K562 (cell line): ENCODE results near the gene PLEKHM3. TPM values are rescaled to one million over a fixed set of nuclear protein-coding genes. Genes with fewer than 3 reads are reported as not detected.

Experiments
- ATAC-seq: fragments of 200-7000 bp; cut with Tn5 transposase; 3 replicates; pipeline ENCODE4 v1.9.1; 2020; ENCODE audit warnings: moderate library complexity
- BruUV-seq: library from RNA; stranded (reverse); fragments of 400-500 nt; replicated peaks from 2 replicates; lab custom pipeline; 2021; lab: Mats Ljungman, UMichigan
- CTCF ChIA-PET: fragments of 300-600 bp; formaldehyde crosslinking; extraction: SDS; loops from one replicate; lab custom pipeline; 2021; ENCODE audit warnings: low intra/inter-chr PET ratio; lab: Yijun Ruan, JAX
- POLR2A ChIA-PET: fragments of 300-600, 350-650 bp; sonication (Branson Sonifier 250); formaldehyde crosslinking; extraction: SDS; loops from one replicate; lab custom pipeline; 2021; ENCODE audit warnings: antibody characterized with exemption, inconsistent platforms; lab: Yijun Ruan, JAX
- DNase-seq, 4 experiments: peaks; one replicate each; pipeline versions ENCODE4 v3.0.0 to v3.0.0-alpha.2; 2011 to 2018; ENCODE audit warnings: low spot score in 3 of 4, mixed read lengths in 3 of 4; ENCODE audit errors: extremely low read depth in 1 of 4
- FAIRE-seq: peaks from 2 replicates; lab custom pipeline; 2011; peaks lifted over from hg19 to GRCh38; lab: Jason Lieb, UNC
- H2AFZ ChIP-seq: 2 replicates; pipeline ENCODE4 v1.6.0; 2011; ENCODE audit warnings: low read depth, low read length, control low read depth, inconsistent platforms
- H3K27ac ChIP-seq: fragments of 200-600 bp; 3 replicates; pipeline ENCODE4 v1.8.0; 2011; ENCODE audit warnings: low read depth, mild to moderate bottlenecking, control low read depth, inconsistent platforms, low read length, moderate library complexity, mixed read lengths; ENCODE audit errors: extremely low read depth
- H3K27me3 ChIP-seq, 2 experiments: fragments of 300-600 bp in 1 of 2; 2 replicates in 1 of 2; 3 replicates in 1 of 2; pipeline versions ENCODE4 v1.6.0 to v1.8.0; 2011; ENCODE audit warnings: inconsistent platforms in 2 of 2, low read length in 2 of 2, mild to moderate bottlenecking in 1 of 2, mixed read lengths in 1 of 2, moderate library complexity in 1 of 2; ENCODE audit not compliant: control insufficient read depth in 2 of 2, insufficient read depth in 2 of 2
- H3K36me3 ChIP-seq: fragments of 300-600 bp; 3 replicates; pipeline ENCODE4 v1.8.0; 2011; ENCODE audit warnings: mild to moderate bottlenecking, low read length, inconsistent platforms; ENCODE audit not compliant: control insufficient read depth, insufficient read depth
- H3K4me1 ChIP-seq, 2 experiments: fragments of 200-600 bp in 1 of 2; replicated peaks in 1 of 2; 2 replicates in 1 of 2; 3 replicates in 1 of 2; pipeline versions ENCODE4 v1.5.1 to v1.8.0; 2011; ENCODE audit warnings: inconsistent platforms in 2 of 2, low read length in 2 of 2, mild to moderate bottlenecking in 1 of 2, mixed read lengths in 1 of 2, moderate library complexity in 1 of 2; ENCODE audit not compliant: control insufficient read depth in 2 of 2, insufficient read depth in 2 of 2
- H3K4me2 ChIP-seq: 2 replicates; pipeline ENCODE4 v1.6.1; 2011; ENCODE audit warnings: low read length, control low read depth, inconsistent platforms, mixed read lengths; ENCODE audit not compliant: insufficient read depth
- H3K4me3 ChIP-seq: fragments of 200-600 bp; sonication (generic), shearing (Covaris generic); 2 replicates; pipeline ENCODE4 v1.5.1; 2016; ENCODE audit warnings: control low read depth, inconsistent platforms
- H3K79me2 ChIP-seq: fragments of 200-600 bp; 3 replicates; pipeline ENCODE4 v1.8.0; 2011; ENCODE audit warnings: low read length, inconsistent platforms; ENCODE audit not compliant: control insufficient read depth, insufficient read depth
- H3K9ac ChIP-seq, 2 experiments: 2 replicates each; pipeline versions ENCODE4 v1.6.0 to v1.6.1; 2011; ENCODE audit warnings: low read depth in 2 of 2, low read length in 2 of 2, control low read depth in 1 of 2, inconsistent platforms in 1 of 2, mild to moderate bottlenecking in 1 of 2, mixed read lengths in 1 of 2; ENCODE audit not compliant: insufficient read depth in 1 of 2
- H3K9me1 ChIP-seq: one replicate; pipeline ENCODE4 v1.6.0; 2011; ENCODE audit warnings: inconsistent platforms, mild to moderate bottlenecking, low read length, moderate library complexity; ENCODE audit not compliant: control insufficient read depth, insufficient read depth
- H3K9me3 ChIP-seq: replicated peaks from 2 replicates; pipeline ENCODE4 v1.5.1; 2011; ENCODE audit warnings: low read depth, low read length, inconsistent platforms; ENCODE audit not compliant: control insufficient read depth, insufficient read depth
- H4K20me1 ChIP-seq: replicated peaks from 2 replicates; pipeline ENCODE4 v1.6.1; 2011; ENCODE audit warnings: low read length, inconsistent platforms, mixed read lengths; ENCODE audit not compliant: control insufficient read depth, insufficient read depth
- CBX3 ChIP-seq, 2 experiments: IDR thresholded peaks; 1 replicate in 1 of 2; 2 replicates in 1 of 2; pipeline ENCODE4 v1.6.1; 2012; ENCODE audit warnings: inconsistent platforms in 2 of 2, low read length in 2 of 2, borderline replicate concordance in 1 of 2, control low read depth in 1 of 2
- EZH2 ChIP-seq: IDR thresholded peaks from 2 replicates; pipeline ENCODE4 v1.6.1; 2012; ENCODE audit warnings: low read depth, mild to moderate bottlenecking, inconsistent platforms, low read length, borderline replicate concordance
- HNRNPLL ChIP-seq: fragments of 200-400 bp; formaldehyde crosslinking; IDR thresholded peaks from 2 replicates; pipeline ENCODE4 v1.6.1; 2017; ENCODE audit warnings: low read length, low read depth, mild to moderate bottlenecking; ENCODE audit not compliant: poor library complexity, severe bottlenecking
- ILK ChIP-seq: fragments of 450-650 bp; IDR thresholded peaks from 2 replicates; pipeline ENCODE4 v1.6.1; 2016; ENCODE audit warnings: missing genetic modification characterization, low read depth, mild to moderate bottlenecking, missing compliant biosample characterization, moderate library complexity, borderline replicate concordance
- MTA3 ChIP-seq: fragments of 450-650 bp; formaldehyde crosslinking; IDR thresholded peaks from 2 replicates; pipeline ENCODE4 v1.6.1; 2017; ENCODE audit warnings: mild to moderate bottlenecking, borderline replicate concordance
- NFRKB ChIP-seq: fragments of 450-650 bp; IDR thresholded peaks from 2 replicates; pipeline ENCODE4 v1.6.1; 2016; ENCODE audit warnings: low read depth
- PHB2 ChIP-seq: fragments of 450-650 bp; IDR thresholded peaks from 2 replicates; pipeline ENCODE4 v1.6.1; 2017; ENCODE audit warnings: low read depth
- ZC3H8 ChIP-seq: fragments of 450-650 bp; IDR thresholded peaks from 2 replicates; pipeline ENCODE4 v1.6.1; 2017
- ZNF764 ChIP-seq: fragments of 250-450 bp; sonication (Bioruptor Pico); IDR thresholded peaks from 2 replicates; pipeline ENCODE4 v1.4.0; 2020; ENCODE audit warnings: low read depth, mild to moderate bottlenecking, moderate library complexity
- ZNF778 ChIP-seq: fragments of 450-650 bp; formaldehyde crosslinking; IDR thresholded peaks from 2 replicates; pipeline ENCODE4 v1.4.0; 2020; ENCODE audit warnings: mild to moderate bottlenecking, moderate library complexity
- WGBS: fragments of 100-300 bp; shearing (Covaris generic); methylation state at CpG from one replicate; pipeline ENCODE4 v1.1.6; 2016; ENCODE audit warnings: low coverage, mixed read lengths; ENCODE audit not compliant: insufficient coverage; ENCODE audit errors: missing lambda C conversion rate; 5-methylcytosine and 5-hydroxymethylcytosine counted together
- in situ Hi-C: fragments of 300-500 bp; cut with MboI; formaldehyde crosslinking; loops from 4 replicates; pipeline ENCODE4 v1.15.0; 2018; ENCODE audit warnings: inconsistent platforms, mixed read lengths
- intact Hi-C: fragments of 100-400 bp; cut with micrococcal nuclease; formaldehyde crosslinking; loops from 2 replicates; pipeline ENCODE4 v1.14.2; 2022
- polyA plus RNA-seq, 8 experiments: library from polyadenylated mRNA; depleted of rRNA in 4 of 8; stranded (reverse) in 5 of 8; unstranded in 3 of 8; fragments of >200 nt; fragmentation: Nextera tagmentation in 2 of 8; fragmentation: Illumina TruSeq in 1 of 8; extraction: Ambion mirVana in 2 of 8; extraction: Trizol in 1 of 8; gene quantifications; 2 replicates each; pipeline versions ENCODE4 v1.2.1 to v1.2.3, GENCODE V29; 2011 to 2014; ENCODE audit warnings: inconsistent platforms in 1 of 8, missing spikeins in 1 of 8
- total RNA-seq, 7 experiments: library from RNA; depleted of rRNA in 6 of 7; stranded (reverse); fragments of >200 nt in 6 of 7; fragmentation: Illumina TruSeq in 2 of 7; extraction: Trizol in 2 of 7; gene quantifications; 2 replicates each; pipeline versions ENCODE4 v1.2.1 to v1.2.3, GENCODE V29; 2011 to 2021; ENCODE audit warnings: low replicate concordance in 1 of 7
- TF ChIP-seq, protein P1 (sequence below): fragments of 250-450 bp; sonication (Bioruptor Pico); IDR thresholded peaks from 2 replicates; pipeline ENCODE4 v1.4.0; 2020; ENCODE audit warnings: mild to moderate bottlenecking, moderate library complexity

Gene PLEKHM3
- total and polyA plus RNA-seq, 9 of the 15 experiments (the other 6 are each of a cell fraction or from before 2014, with no cell fraction given): 0.24 to 1.6 (median 1.0) TPM

DNA sequence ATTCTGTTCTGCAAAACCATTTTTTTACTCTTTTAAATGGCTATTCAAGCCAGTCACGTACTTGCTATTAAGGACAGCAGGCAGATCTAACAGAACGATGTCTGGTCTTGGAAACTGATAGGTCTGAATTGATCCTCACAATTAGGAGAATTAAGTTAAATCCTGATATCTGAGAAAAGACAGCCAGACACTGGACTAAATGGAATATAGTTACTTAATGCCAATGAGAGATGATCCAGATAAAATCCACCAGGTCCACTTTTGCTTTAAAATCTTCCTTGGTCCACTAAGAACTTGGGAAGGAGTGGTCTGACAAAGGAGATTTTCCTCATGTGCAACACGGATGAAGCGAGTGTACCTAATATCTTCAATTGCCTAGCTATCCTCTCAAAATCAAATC is 86.9 kb downstream of the PLEKHM3 start:
- ATAC-seq (no peak), FAIRE-seq (no peak), DNase-seq (no peak)
- BruUV-seq: no TSS peak
- Histone ChIP-seq H3K9me1 (no peaks in the 10 kb centered on the region), H3K4me1 (no peaks in the 10 kb centered on the region), H3K36me3 (no peaks in the 10 kb centered on the region), H4K20me1 (no peaks in the 10 kb centered on the region), H3K79me2 (no peaks in the 10 kb centered on the region), H3K9me3 (no peaks in the 10 kb centered on the region), H3K27me3 (no peaks in the 10 kb centered on the region), H3K4me3 (no peak overlapping the region), H3K4me2 (no peak overlapping the region), H3K9ac (no peak overlapping the region), H3K27ac (no peak overlapping the region), H2AFZ (no peak overlapping the region)
- TF ChIP-seq CBX3 (IDR thresholded peaks at IDR 0.05; ENCODE audit: borderline replicate concordance in 1 of 2, low read length in 2 of 2) (no peak), EZH2 (no peak), HNRNPLL (no peak), PHB2 (no peak), ZNF764 (CRISPR knock-in tag) (no peak), NFRKB (no peak)
- in situ Hi-C loops (no loop called here), intact Hi-C loops (no loop called here)
- 64% methylated on average over 4 of the region's 4 CpGs for WGBS
- CTCF ChIA-PET: no interaction called here
- POLR2A ChIA-PET: interaction anchor here (0.8 to 1.5 kb wide), 3 partner anchors 12 to 21 kb away, joined by 3 to 6 read pairs (median 3); no protein-coding TSS in a partner anchor

DNA sequence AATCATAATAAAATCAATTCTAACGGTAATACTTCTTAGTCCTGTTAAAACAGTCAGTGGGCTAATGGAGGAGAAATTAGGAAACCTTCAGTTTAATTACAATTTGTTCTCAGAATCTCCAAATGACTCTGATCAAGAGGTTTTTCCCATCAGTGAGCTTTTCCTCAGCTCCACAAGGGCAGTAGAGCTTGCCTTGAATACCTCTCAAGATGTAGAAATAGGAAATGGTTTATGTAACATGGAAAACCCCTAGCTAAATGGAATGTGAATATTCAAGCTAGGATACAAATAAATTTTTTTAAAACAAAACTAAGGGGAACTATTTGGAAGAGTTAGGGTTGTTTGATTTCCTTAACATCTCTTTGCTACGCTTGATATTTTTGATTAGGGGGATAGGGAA is 87.5 kb downstream of the PLEKHM3 start:
- ChIA-PET CTCF (no interaction called here), POLR2A (interaction anchor here (1.4 to 1.5 kb wide), 2 partner anchors 16 to 22 kb away, joined by 3 to 6 read pairs; no protein-coding TSS in a partner anchor)
- Histone ChIP-seq H3K9me1 (no peaks in the 10 kb centered on the region), H2AFZ (no peak overlapping the region), H3K36me3 (no peaks in the 10 kb centered on the region), H3K9me3 (no peaks in the 10 kb centered on the region), H3K79me2 (no peaks in the 10 kb centered on the region), H3K4me1 (no peaks in the 10 kb centered on the region), H3K4me2 (no peak overlapping the region), H3K4me3 (no peak overlapping the region), H4K20me1 (no peaks in the 10 kb centered on the region), H3K9ac (no peak overlapping the region), H3K27ac (no peak overlapping the region), H3K27me3 (no peaks in the 10 kb centered on the region)
- in situ Hi-C loops: no loop called here
- WGBS: 38% methylated on average over 2 of the region's 2 CpGs
- DNase-seq: no peak
- FAIRE-seq: no peak
- no peak for TF ChIP-seq ZC3H8
- TF ChIP-seq MTA3: no peak
- no peak for TF ChIP-seq ZNF778 (CRISPR knock-in tag)
- no peak for TF ChIP-seq ILK (tag)
- TF ChIP-seq, protein P1, sequence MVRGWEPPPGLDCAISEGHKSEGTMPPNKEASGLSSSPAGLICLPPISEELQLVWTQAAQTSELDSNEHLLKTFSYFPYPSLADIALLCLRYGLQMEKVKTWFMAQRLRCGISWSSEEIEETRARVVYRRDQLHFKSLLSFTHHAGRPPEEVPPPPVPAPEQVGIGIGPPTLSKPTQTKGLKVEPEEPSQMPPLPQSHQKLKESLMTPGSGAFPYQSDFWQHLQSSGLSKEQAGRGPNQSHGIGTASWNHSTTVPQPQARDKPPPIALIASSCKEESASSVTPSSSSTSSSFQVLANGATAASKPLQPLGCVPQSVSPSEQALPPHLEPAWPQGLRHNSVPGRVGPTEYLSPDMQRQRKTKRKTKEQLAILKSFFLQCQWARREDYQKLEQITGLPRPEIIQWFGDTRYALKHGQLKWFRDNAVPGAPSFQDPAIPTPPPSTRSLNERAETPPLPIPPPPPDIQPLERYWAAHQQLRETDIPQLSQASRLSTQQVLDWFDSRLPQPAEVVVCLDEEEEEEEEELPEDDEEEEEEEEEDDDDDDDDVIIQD: no peak
- no TSS peak for BruUV-seq
- intact Hi-C loops: no loop called here
- no peak for ATAC-seq
